Measurements from ENCODE around the gene SLC38A8. TPM values are rescaled to one million over a fixed set of nuclear protein-coding genes. Genes with fewer than 3 reads are reported as not detected.

The SLC38A8 gene
- polyA plus RNA-seq, 2 of the 4 experiments (the other 2 are of a cell fraction): not detected

DNA sequence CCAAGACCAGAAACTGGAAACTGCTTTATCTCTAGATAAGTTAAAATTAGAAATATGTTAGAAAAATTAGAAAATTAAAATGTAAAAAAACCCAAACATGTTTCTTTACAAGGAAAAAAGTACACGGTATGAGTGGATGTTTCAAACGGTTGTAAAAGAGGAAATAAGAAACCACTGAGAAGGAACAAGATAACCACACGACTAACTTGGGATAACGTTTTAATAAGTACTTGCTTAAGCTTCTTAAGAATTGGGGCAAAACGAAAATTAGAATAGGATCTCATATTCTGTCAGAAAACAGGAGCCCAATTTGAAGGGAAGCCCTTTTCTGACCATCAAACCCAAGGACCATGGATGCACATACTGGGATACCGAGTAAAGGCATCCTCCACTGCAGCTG lies 43.2 kb upstream of the SLC38A8 start:
- POLR2A ChIA-PET: no interaction called here
- WGBS (ENCODE audit: missing lambda C conversion rate): 65% methylated on average over 6 of the region's 6 CpGs

DNA sequence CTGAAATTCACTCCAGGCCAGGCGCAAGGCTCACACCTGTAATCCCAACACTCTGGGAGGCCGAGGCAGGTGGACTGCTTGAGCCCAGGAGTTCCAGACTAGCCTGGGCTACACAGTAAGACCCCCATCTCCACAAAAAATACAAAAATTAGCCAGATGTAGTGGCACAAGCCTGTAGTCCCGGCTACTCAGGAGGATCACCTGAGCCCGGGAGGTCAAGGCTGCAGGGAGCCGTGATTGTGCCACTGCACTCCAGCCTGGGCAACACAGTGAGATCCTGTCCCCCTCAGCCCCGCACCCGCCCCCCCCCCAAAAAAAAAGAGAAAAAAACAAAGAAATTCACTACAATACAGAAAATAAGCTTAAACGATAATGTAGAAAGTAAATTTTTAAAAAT lies 42.7 kb upstream of the SLC38A8 start:
- TF ChIP-seq, protein P1, sequence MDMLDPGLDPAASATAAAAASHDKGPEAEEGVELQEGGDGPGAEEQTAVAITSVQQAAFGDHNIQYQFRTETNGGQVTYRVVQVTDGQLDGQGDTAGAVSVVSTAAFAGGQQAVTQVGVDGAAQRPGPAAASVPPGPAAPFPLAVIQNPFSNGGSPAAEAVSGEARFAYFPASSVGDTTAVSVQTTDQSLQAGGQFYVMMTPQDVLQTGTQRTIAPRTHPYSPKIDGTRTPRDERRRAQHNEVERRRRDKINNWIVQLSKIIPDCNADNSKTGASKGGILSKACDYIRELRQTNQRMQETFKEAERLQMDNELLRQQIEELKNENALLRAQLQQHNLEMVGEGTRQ (IDR thresholded peaks at IDR 0.05): no peak
- TF ChIP-seq RNF2 (IDR thresholded peaks at IDR 0.05; ENCODE audit: borderline replicate concordance, low read depth) (no peak), HEYL (CRISPR knock-in tag; IDR thresholded peaks at IDR 0.05) (no peak)
- TF ChIP-seq, protein P2, sequence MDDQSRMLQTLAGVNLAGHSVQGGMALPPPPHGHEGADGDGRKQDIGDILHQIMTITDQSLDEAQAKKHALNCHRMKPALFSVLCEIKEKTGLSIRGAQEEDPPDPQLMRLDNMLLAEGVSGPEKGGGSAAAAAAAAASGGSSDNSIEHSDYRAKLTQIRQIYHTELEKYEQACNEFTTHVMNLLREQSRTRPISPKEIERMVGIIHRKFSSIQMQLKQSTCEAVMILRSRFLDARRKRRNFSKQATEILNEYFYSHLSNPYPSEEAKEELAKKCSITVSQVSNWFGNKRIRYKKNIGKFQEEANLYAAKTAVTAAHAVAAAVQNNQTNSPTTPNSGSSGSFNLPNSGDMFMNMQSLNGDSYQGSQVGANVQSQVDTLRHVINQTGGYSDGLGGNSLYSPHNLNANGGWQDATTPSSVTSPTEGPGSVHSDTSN (IDR thresholded peaks at IDR 0.05): no peak
- 78% methylated on average over 8 of the region's 8 CpGs for WGBS (ENCODE audit: missing lambda C conversion rate)
- ChIA-PET POLR2A (interaction anchor here (1.0 kb wide), 1 partner anchor 31 kb away, joined by 3 read pairs; the partner anchor contains the start of gene MBTPS1), CTCF (interaction anchor here (0.6 to 4.7 kb wide), 42 partner anchors 8 to 421 kb away, joined by 3 to 43 read pairs (median 6); partner anchors contain the start of genes DNAAF1, HSDL1, MBTPS1 and TAF1C)
- DNase-seq (ENCODE audit: low read depth in 1 of 2, low spot score in 1 of 2) (no peak), FAIRE-seq (no peak), ATAC-seq (no peak)
- Histone ChIP-seq H3K4me1 (no peaks in the 10 kb centered on the region), H3K4me2 (no peak overlapping the region), H3K9me3 (no peaks in the 10 kb centered on the region), H3K4me3 (no peak overlapping the region), H3K27ac (no peak overlapping the region)

More for the DNA sequence above, 43.2 kb upstream of the SLC38A8 start:
- CTCF ChIA-PET: interaction anchor here (1.2 to 4.7 kb wide), 18 partner anchors 8 to 399 kb away, joined by 3 to 43 read pairs (median 6); partner anchors contain the start of genes DNAAF1, HSDL1 and TAF1C
- no peak for TF ChIP-seq NR3C1 (IDR thresholded peaks at IDR 0.05)
- TF ChIP-seq CBX8 (IDR thresholded peaks at IDR 0.05): no peak
- TF ChIP-seq POLR2A (IDR thresholded peaks at IDR 0.05; ENCODE audit: low read length): no peak
- TF ChIP-seq NPAS2 (CRISPR knock-in tag; IDR thresholded peaks at IDR 0.05; ENCODE audit: borderline replicate concordance): no peak
- TF ChIP-seq, protein P1 (IDR thresholded peaks at IDR 0.05): no peak
- TF ChIP-seq CHD2 (IDR thresholded peaks at IDR 0.05; ENCODE audit: low read length, partially characterized antibody): no peak
- TF ChIP-seq POLR2AphosphoS2 (conservative IDR thresholded peaks at IDR 0.05; ENCODE audit: low read length): no peak
- no peak for TF ChIP-seq EHMT2 (IDR thresholded peaks at IDR 0.05; ENCODE audit: low read depth)
- TF ChIP-seq BHLHE40 (IDR thresholded peaks at IDR 0.05; ENCODE audit: low read depth, low read length): no peak
- no peak for TF ChIP-seq HOXA7 (CRISPR knock-in tag; IDR thresholded peaks at IDR 0.05)
- TF ChIP-seq MAZ (IDR thresholded peaks at IDR 0.05; ENCODE audit: borderline replicate concordance, low read depth, low read length): no peak
- TF ChIP-seq KDM1A (IDR thresholded peaks at IDR 0.05; ENCODE audit: low read depth): no peak
- no peak for TF ChIP-seq NFE2L2 (conservative IDR thresholded peaks at IDR 0.05; ENCODE audit: low read length)
- no peak for TF ChIP-seq RFX5 (IDR thresholded peaks at IDR 0.05)
- TF ChIP-seq, protein P3, sequence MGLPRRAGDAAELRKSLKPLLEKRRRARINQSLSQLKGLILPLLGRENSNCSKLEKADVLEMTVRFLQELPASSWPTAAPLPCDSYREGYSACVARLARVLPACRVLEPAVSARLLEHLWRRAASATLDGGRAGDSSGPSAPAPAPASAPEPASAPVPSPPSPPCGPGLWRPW (IDR thresholded peaks at IDR 0.05): no peak
- ATAC-seq: no peak
- peak; percentile 32 for FAIRE-seq
- H3K4me2 ChIP-seq: no peak overlapping the region
- no peak overlapping the region for H3K27ac ChIP-seq
- no peak overlapping the region for H3K4me3 ChIP-seq
- no peak for DNase-seq (ENCODE audit: low read depth in 1 of 2, low spot score in 1 of 2)
- no peaks in the 10 kb centered on the region for H3K4me1 ChIP-seq
- H3K9me3 ChIP-seq: no peaks in the 10 kb centered on the region

GRCh38 chr16:84084570-84085270 lies 42.1 kb upstream of the SLC38A8 start:
- Histone ChIP-seq H3K4me2 (no peak overlapping the region), H3K27ac (no peak overlapping the region), H3K4me3 (no peak overlapping the region), H3K4me1 (no peaks in the 10 kb centered on the region), H3K9me3 (no peaks in the 10 kb centered on the region)
- WGBS (ENCODE audit: missing lambda C conversion rate): 31% methylated on average over 11 of the region's 11 CpGs
- peak; percentile 79 to 89 for DNase-seq (ENCODE audit: low read depth in 1 of 2, low spot score in 1 of 2)
- POLR2A ChIA-PET: interaction anchor here (1.0 kb wide), 1 partner anchor 32 kb away, joined by 3 read pairs; the partner anchor contains the start of gene MBTPS1
- ATAC-seq: peak; percentile 91 to 96
- FAIRE-seq: peak; percentile 86
- CTCF ChIA-PET: interaction anchor here (0.6 to 4.7 kb wide), 48 partner anchors 9 to 421 kb away, joined by 3 to 43 read pairs (median 5); partner anchors contain the start of genes DNAAF1, HSDL1, MBTPS1 and TAF1C
- TF ChIP-seq NR3C1 (IDR thresholded peaks at IDR 0.05): no peak
- no peak for TF ChIP-seq RCOR1 (IDR thresholded peaks at IDR 0.05; ENCODE audit: low read depth, low read length)
- no peak for TF ChIP-seq E2F6 (IDR thresholded peaks at IDR 0.05; ENCODE audit: borderline replicate concordance, low read depth)
- TF ChIP-seq EHF (CRISPR knock-in tag; IDR thresholded peaks at IDR 0.05): no peak
- no peak for TF ChIP-seq JUNB (IDR thresholded peaks at IDR 0.05)
- TF ChIP-seq NFE2L2 (conservative IDR thresholded peaks at IDR 0.05; ENCODE audit: low read length): no peak
- TF ChIP-seq BHLHE40 (IDR thresholded peaks at IDR 0.05; ENCODE audit: low read depth, low read length): no peak
- TF ChIP-seq, protein P4, sequence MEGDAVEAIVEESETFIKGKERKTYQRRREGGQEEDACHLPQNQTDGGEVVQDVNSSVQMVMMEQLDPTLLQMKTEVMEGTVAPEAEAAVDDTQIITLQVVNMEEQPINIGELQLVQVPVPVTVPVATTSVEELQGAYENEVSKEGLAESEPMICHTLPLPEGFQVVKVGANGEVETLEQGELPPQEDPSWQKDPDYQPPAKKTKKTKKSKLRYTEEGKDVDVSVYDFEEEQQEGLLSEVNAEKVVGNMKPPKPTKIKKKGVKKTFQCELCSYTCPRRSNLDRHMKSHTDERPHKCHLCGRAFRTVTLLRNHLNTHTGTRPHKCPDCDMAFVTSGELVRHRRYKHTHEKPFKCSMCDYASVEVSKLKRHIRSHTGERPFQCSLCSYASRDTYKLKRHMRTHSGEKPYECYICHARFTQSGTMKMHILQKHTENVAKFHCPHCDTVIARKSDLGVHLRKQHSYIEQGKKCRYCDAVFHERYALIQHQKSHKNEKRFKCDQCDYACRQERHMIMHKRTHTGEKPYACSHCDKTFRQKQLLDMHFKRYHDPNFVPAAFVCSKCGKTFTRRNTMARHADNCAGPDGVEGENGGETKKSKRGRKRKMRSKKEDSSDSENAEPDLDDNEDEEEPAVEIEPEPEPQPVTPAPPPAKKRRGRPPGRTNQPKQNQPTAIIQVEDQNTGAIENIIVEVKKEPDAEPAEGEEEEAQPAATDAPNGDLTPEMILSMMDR (IDR thresholded peaks at IDR 0.05): peak; percentile 80
- TF ChIP-seq EP300 (IDR thresholded peaks at IDR 0.05): no peak
- TF ChIP-seq ZC3H11A (IDR thresholded peaks at IDR 0.05): no peak
- TF ChIP-seq GATA3 (IDR thresholded peaks at IDR 0.05; ENCODE audit: borderline replicate concordance): no peak
- no peak for TF ChIP-seq FOSB (CRISPR knock-in tag; IDR thresholded peaks at IDR 0.05)
- peak; percentile 53 for TF ChIP-seq SMC3 (IDR thresholded peaks at IDR 0.05)
